GM12878 (cell line): ENCODE data around the gene ATP5PO. TPM values are rescaled to one million over a fixed set of nuclear protein-coding genes. Genes with fewer than 3 reads are reported as not detected.

Experiments used
- ATAC-seq: fragments of 200-7000 bp; cut with Tn5 transposase; 3 replicates; pipeline ENCODE4 v1.9.1; 2020; ENCODE audit warnings: mild to moderate bottlenecking, moderate library complexity
- BruUV-seq: library from RNA; stranded (reverse); fragments of 400-500 nt; replicated peaks from 2 replicates; lab custom pipeline; 2021; lab: Mats Ljungman, UMichigan
- CTCF ChIA-PET: fragments of 300-600 bp; sonication (Branson Sonifier 250); formaldehyde crosslinking; extraction: SDS; loops from one replicate; lab custom pipeline; 2021; ENCODE audit warnings: inconsistent platforms; lab: Yijun Ruan, JAX
- POLR2A ChIA-PET: fragments of 350-600 bp; formaldehyde crosslinking; extraction: SDS; loops from one replicate; lab custom pipeline; 2021; ENCODE audit warnings: inconsistent platforms; lab: Charles Lee
- RAD21 ChIA-PET: fragments of 300-600 bp; sonication (Branson Sonifier 250); formaldehyde crosslinking; loops from one replicate; lab custom pipeline; 2023; ENCODE audit warnings: antibody characterized with exemption; ENCODE audit not compliant: unreplicated experiment; lab: Charles Lee
- SMC1A ChIA-PET: fragments of 300-600 bp; sonication (Branson Sonifier 250); formaldehyde crosslinking; loops from one replicate; lab custom pipeline; 2023; ENCODE audit not compliant: unreplicated experiment, uncharacterized antibody; lab: Charles Lee
- DNase-seq: peaks from one replicate; pipeline ENCODE4 v3.0.0-alpha.2; 2011; ENCODE audit warnings: low read depth, low spot score
- FAIRE-seq: peaks from 3 replicates; lab custom pipeline; 2011; peaks lifted over from hg19 to GRCh38; lab: Jason Lieb, UNC
- H2AFZ ChIP-seq: 2 replicates; pipeline ENCODE4 v1.6.0; 2011; ENCODE audit warnings: low read depth, low read length, control low read depth; ENCODE audit not compliant: control insufficient read depth
- H3K27ac ChIP-seq: 2 replicates; pipeline ENCODE4 v1.5.1; 2011; ENCODE audit warnings: control low read depth; ENCODE audit not compliant: control insufficient read depth, insufficient read depth
- H3K27me3 ChIP-seq, 2 experiments: replicated peaks in 1 of 2; 2 replicates each; pipeline versions ENCODE4 v1.6.0 to v1.6.1; 2011; ENCODE audit warnings: low read length in 1 of 2; ENCODE audit not compliant: control insufficient read depth in 2 of 2, insufficient read depth in 2 of 2
- H3K36me3 ChIP-seq, 2 experiments: 2 replicates each; pipeline ENCODE4 v1.5.1; 2011; ENCODE audit warnings: low read length in 1 of 2; ENCODE audit not compliant: control insufficient read depth in 2 of 2, insufficient read depth in 2 of 2
- H3K4me1 ChIP-seq: 2 replicates; pipeline ENCODE4 v1.6.1; 2011; ENCODE audit warnings: mild to moderate bottlenecking, low read length, moderate library complexity, mixed read lengths; ENCODE audit not compliant: control insufficient read depth, insufficient read depth
- H3K4me2 ChIP-seq: 2 replicates; pipeline ENCODE4 v1.6.0; 2011; ENCODE audit warnings: control low read depth; ENCODE audit not compliant: control insufficient read depth, insufficient read depth
- H3K4me3 ChIP-seq: fragments of 200-600 bp; sonication (generic); 2 replicates; pipeline ENCODE4 v1.5.1; 2016
- H3K79me2 ChIP-seq: 2 replicates; pipeline ENCODE4 v1.6.0; 2011; ENCODE audit warnings: low read length; ENCODE audit not compliant: control insufficient read depth, insufficient read depth
- H3K9ac ChIP-seq: 2 replicates; pipeline ENCODE4 v1.8.0; 2011; ENCODE audit warnings: low read length, control low read depth, mixed read lengths; ENCODE audit not compliant: control insufficient read depth, insufficient read depth
- H3K9me3 ChIP-seq: replicated peaks from 3 replicates; pipeline ENCODE4 v1.5.1; 2011; ENCODE audit warnings: mild to moderate bottlenecking, low read length; ENCODE audit not compliant: control insufficient read depth, insufficient read depth
- H4K20me1 ChIP-seq: 2 replicates; pipeline ENCODE4 v1.6.0; 2011; ENCODE audit not compliant: control insufficient read depth, insufficient read depth
- MEF2B ChIP-seq: fragments of 450-650 bp; IDR thresholded peaks from 2 replicates; pipeline ENCODE4 v1.6.1; 2018; ENCODE audit warnings: mild to moderate bottlenecking, moderate library complexity; ENCODE audit not compliant: partially characterized antibody, poor library complexity, severe bottlenecking
- NR2C2 ChIP-seq: IDR thresholded peaks from 2 replicates; pipeline ENCODE4 v1.6.1; 2011; ENCODE audit warnings: borderline replicate concordance, low read depth; ENCODE audit not compliant: control insufficient read depth, insufficient read length
- POLR2A ChIP-seq: IDR thresholded peaks from 2 replicates; pipeline ENCODE4 v1.6.1; 2011; ENCODE audit warnings: low read depth, mild to moderate bottlenecking, low read length
- SP1 ChIP-seq: IDR thresholded peaks from one replicate; pipeline ENCODE4 v1.6.1; 2011; ENCODE audit warnings: low read depth, low read length
- SREBF2 ChIP-seq: IDR thresholded peaks from 2 replicates; pipeline ENCODE4 v1.6.1; 2012; ENCODE audit warnings: mild to moderate bottlenecking, low read length
- WGBS: methylation state at CpG from one replicate; pipeline ENCODE4 v1.1.6; 2016; ENCODE audit warnings: low lambda C conversion rate; ENCODE audit not compliant: insufficient replicate concordance, insufficient coverage; ENCODE audit errors: missing lambda C conversion rate; 5-methylcytosine and 5-hydroxymethylcytosine counted together
- in situ Hi-C: fragments of 300-500 bp; cut with MboI; formaldehyde crosslinking; loops from 9 replicates; pipeline ENCODE4 v1.14.3; 2018; ENCODE audit warnings: mixed read lengths
- intact Hi-C: fragments of 100-400 bp; cut with micrococcal nuclease; formaldehyde crosslinking; loops from one replicate; pipeline ENCODE4 v1.14.2; 2022; ENCODE audit not compliant: unreplicated experiment
- polyA plus RNA-seq, 11 experiments: library from polyadenylated mRNA; depleted of rRNA in 4 of 11; unstranded in 6 of 11; stranded (reverse) in 5 of 11; fragments of >200 nt; fragmentation: Nextera tagmentation in 4 of 11; fragmentation: Illumina TruSeq in 1 of 11; extraction: Ambion mirVana in 4 of 11; extraction: Trizol in 1 of 11; gene quantifications; 1 replicate in 1 of 11; 2 replicates in 10 of 11; pipeline versions ENCODE4 v1.2.1 to v1.2.3, GENCODE V29; 2011 to 2016; ENCODE audit warnings: inconsistent platforms in 2 of 11, missing spikeins in 2 of 11, low read depth in 1 of 11
- total RNA-seq, 4 experiments: library from RNA; depleted of rRNA in 3 of 4; stranded (reverse); fragments of >200 nt in 3 of 4; fragmentation: Illumina TruSeq in 1 of 4; extraction: Trizol in 1 of 4; gene quantifications; 2 replicates each; pipeline versions ENCODE4 v1.2.1 to v1.2.3, GENCODE V29; 2013 to 2021
- TF ChIP-seq, protein P1 (sequence below): IDR thresholded peaks from 2 replicates; pipeline ENCODE4 v1.6.1; 2011; ENCODE audit warnings: low read depth, mild to moderate bottlenecking, low read length, moderate library complexity, borderline replicate concordance; ENCODE audit errors: extremely low read depth
- TF ChIP-seq, protein P2 (sequence below): fragments of 450-650 bp; IDR thresholded peaks from 2 replicates; pipeline ENCODE4 v1.6.1; 2017; ENCODE audit warnings: low read depth, mild to moderate bottlenecking, moderate library complexity
- TF ChIP-seq, protein P3 (sequence below): fragments of 450-650 bp; IDR thresholded peaks from 2 replicates; pipeline ENCODE4 v1.6.1; 2016; ENCODE audit warnings: mild to moderate bottlenecking
- TF ChIP-seq, protein P4 (sequence below): fragments of 450-650 bp; formaldehyde crosslinking; IDR thresholded peaks from 2 replicates; pipeline ENCODE4 v1.5.0; 2022; ENCODE audit warnings: mild to moderate bottlenecking, missing genetic modification characterization
- TF ChIP-seq, protein P5 (sequence below): fragments of 450-650 bp; IDR thresholded peaks from 2 replicates; pipeline ENCODE4 v1.6.1; 2017; ENCODE audit warnings: mild to moderate bottlenecking
- TF ChIP-seq, protein P6 (sequence below): fragments of 450-650 bp; IDR thresholded peaks from 2 replicates; pipeline ENCODE4 v1.6.1; 2017; ENCODE audit warnings: antibody characterized with exemption, mild to moderate bottlenecking, moderate library complexity

ATP5PO gene
- total and polyA plus RNA-seq, 10 of the 15 experiments (the other 5 are each of a cell fraction or from before 2014, with no cell fraction given) = 251 to 1,656 (median 470) TPM

DNA sequence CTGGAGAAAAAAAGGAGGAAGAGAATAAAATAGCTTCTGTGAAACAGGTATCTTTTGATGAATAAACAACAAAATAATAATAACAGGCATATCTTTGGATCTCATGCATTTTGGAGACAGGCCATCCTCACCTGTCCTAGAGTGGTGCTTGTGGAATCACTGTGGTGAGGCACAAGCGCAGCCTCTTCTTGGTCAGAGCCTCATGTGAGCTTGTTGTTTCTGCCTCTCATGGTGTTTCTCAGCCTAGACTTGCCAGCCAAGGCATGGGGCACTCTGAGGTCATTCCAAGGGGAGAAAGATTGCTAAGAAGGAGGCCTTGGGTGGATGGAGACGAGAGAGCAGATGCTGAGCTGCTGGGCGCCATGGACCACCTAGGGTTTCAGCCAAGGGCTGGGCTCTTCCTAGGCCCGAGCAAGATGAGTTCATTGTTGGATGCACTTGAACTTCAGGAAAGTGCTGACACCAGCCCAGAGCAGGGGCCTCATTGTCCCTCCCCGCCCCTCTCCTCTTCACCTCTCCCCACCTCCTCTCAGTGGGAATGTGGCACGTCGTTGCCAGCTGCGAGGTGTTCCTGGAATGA, 49.5 kb downstream of the ATP5PO start:
- no peaks in the 10 kb centered on the region for H3K79me2 ChIP-seq
- POLR2A ChIA-PET = interaction anchor here (0.5 kb wide), 1 partner anchor 12 kb away, joined by 3 read pairs; no protein-coding TSS in a partner anchor
- H3K9ac ChIP-seq = no peak overlapping the region
- WGBS = 20% methylated on average over 8 of the region's 8 CpGs
- RAD21 ChIA-PET = no interaction called here
- ATAC-seq (no peak), FAIRE-seq (no peak), DNase-seq (no peak)
- H3K4me3 ChIP-seq = no peak overlapping the region
- intact Hi-C loops (no loop called here), in situ Hi-C loops (no loop called here)
- SMC1A ChIA-PET = no interaction called here
- H3K27me3 ChIP-seq = no peaks in the 10 kb centered on the region
- no TSS peak for BruUV-seq
- no peaks in the 10 kb centered on the region for H3K9me3 ChIP-seq
- CTCF ChIA-PET = no interaction called here
- H4K20me1 ChIP-seq = no peaks in the 10 kb centered on the region
- no peaks in the 10 kb centered on the region for H3K36me3 ChIP-seq
- H3K4me2 ChIP-seq = no peak overlapping the region
- no peak overlapping the region for H2AFZ ChIP-seq
- no peaks in the 10 kb centered on the region for H3K4me1 ChIP-seq
- H3K27ac ChIP-seq = no peak overlapping the region
- TF ChIP-seq, protein P1, sequence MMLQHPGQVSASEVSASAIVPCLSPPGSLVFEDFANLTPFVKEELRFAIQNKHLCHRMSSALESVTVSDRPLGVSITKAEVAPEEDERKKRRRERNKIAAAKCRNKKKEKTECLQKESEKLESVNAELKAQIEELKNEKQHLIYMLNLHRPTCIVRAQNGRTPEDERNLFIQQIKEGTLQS = no peak
- TF ChIP-seq, protein P2, sequence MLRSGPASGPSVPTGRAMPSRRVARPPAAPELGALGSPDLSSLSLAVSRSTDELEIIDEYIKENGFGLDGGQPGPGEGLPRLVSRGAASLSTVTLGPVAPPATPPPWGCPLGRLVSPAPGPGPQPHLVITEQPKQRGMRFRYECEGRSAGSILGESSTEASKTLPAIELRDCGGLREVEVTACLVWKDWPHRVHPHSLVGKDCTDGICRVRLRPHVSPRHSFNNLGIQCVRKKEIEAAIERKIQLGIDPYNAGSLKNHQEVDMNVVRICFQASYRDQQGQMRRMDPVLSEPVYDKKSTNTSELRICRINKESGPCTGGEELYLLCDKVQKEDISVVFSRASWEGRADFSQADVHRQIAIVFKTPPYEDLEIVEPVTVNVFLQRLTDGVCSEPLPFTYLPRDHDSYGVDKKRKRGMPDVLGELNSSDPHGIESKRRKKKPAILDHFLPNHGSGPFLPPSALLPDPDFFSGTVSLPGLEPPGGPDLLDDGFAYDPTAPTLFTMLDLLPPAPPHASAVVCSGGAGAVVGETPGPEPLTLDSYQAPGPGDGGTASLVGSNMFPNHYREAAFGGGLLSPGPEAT = no peak
- TF ChIP-seq, protein P3, sequence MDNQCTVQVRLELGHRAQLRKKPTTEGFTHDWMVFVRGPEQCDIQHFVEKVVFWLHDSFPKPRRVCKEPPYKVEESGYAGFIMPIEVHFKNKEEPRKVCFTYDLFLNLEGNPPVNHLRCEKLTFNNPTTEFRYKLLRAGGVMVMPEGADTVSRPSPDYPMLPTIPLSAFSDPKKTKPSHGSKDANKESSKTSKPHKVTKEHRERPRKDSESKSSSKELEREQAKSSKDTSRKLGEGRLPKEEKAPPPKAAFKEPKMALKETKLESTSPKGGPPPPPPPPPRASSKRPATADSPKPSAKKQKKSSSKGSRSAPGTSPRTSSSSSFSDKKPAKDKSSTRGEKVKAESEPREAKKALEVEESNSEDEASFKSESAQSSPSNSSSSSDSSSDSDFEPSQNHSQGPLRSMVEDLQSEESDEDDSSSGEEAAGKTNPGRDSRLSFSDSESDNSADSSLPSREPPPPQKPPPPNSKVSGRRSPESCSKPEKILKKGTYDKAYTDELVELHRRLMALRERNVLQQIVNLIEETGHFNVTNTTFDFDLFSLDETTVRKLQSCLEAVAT = no peak
- TF ChIP-seq, protein P4, sequence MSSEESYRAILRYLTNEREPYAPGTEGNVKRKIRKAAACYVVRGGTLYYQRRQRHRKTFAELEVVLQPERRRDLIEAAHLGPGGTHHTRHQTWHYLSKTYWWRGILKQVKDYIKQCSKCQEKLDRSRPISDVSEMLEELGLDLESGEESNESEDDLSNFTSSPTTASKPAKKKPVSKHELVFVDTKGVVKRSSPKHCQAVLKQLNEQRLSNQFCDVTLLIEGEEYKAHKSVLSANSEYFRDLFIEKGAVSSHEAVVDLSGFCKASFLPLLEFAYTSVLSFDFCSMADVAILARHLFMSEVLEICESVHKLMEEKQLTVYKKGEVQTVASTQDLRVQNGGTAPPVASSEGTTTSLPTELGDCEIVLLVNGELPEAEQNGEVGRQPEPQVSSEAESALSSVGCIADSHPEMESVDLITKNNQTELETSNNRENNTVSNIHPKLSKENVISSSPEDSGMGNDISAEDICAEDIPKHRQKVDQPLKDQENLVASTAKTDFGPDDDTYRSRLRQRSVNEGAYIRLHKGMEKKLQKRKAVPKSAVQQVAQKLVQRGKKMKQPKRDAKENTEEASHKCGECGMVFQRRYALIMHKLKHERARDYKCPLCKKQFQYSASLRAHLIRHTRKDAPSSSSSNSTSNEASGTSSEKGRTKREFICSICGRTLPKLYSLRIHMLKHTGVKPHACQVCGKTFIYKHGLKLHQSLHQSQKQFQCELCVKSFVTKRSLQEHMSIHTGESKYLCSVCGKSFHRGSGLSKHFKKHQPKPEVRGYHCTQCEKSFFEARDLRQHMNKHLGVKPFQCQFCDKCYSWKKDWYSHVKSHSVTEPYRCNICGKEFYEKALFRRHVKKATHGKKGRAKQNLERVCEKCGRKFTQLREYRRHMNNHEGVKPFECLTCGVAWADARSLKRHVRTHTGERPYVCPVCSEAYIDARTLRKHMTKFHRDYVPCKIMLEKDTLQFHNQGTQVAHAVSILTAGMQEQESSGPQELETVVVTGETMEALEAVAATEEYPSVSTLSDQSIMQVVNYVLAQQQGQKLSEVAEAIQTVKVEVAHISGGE (CRISPR knock-in tag) = no peak
- TF ChIP-seq SP1 (no peak), NR2C2 (no peak), POLR2A (no peak), MEF2B (no peak), SREBF2 (no peak)
- TF ChIP-seq, protein P5, sequence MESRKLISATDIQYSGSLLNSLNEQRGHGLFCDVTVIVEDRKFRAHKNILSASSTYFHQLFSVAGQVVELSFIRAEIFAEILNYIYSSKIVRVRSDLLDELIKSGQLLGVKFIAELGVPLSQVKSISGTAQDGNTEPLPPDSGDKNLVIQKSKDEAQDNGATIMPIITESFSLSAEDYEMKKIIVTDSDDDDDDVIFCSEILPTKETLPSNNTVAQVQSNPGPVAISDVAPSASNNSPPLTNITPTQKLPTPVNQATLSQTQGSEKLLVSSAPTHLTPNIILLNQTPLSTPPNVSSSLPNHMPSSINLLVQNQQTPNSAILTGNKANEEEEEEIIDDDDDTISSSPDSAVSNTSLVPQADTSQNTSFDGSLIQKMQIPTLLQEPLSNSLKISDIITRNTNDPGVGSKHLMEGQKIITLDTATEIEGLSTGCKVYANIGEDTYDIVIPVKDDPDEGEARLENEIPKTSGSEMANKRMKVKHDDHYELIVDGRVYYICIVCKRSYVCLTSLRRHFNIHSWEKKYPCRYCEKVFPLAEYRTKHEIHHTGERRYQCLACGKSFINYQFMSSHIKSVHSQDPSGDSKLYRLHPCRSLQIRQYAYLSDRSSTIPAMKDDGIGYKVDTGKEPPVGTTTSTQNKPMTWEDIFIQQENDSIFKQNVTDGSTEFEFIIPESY = no peak
- TF ChIP-seq, protein P6, sequence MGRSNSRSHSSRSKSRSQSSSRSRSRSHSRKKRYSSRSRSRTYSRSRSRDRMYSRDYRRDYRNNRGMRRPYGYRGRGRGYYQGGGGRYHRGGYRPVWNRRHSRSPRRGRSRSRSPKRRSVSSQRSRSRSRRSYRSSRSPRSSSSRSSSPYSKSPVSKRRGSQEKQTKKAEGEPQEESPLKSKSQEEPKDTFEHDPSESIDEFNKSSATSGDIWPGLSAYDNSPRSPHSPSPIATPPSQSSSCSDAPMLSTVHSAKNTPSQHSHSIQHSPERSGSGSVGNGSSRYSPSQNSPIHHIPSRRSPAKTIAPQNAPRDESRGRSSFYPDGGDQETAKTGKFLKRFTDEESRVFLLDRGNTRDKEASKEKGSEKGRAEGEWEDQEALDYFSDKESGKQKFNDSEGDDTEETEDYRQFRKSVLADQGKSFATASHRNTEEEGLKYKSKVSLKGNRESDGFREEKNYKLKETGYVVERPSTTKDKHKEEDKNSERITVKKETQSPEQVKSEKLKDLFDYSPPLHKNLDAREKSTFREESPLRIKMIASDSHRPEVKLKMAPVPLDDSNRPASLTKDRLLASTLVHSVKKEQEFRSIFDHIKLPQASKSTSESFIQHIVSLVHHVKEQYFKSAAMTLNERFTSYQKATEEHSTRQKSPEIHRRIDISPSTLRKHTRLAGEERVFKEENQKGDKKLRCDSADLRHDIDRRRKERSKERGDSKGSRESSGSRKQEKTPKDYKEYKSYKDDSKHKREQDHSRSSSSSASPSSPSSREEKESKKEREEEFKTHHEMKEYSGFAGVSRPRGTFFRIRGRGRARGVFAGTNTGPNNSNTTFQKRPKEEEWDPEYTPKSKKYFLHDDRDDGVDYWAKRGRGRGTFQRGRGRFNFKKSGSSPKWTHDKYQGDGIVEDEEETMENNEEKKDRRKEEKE = no peak
